Neural cell (in vitro differentiated cells): Measurements from ENCODE around the gene ZNF839.
A peak's percentile ranks its signal among the peaks of the same experiment; 100 is the strongest.

Source experiments
- CTCF ChIP-seq: fragments of 450-650 bp; IDR thresholded peaks from 2 replicates; pipeline ENCODE4 v1.5.1; 2014; ENCODE audit warnings: antibody characterized with exemption, mild to moderate bottlenecking, moderate library complexity; ENCODE audit not compliant: poor library complexity, severe bottlenecking
- EP300 ChIP-seq: fragments of 450-650 bp; conservative IDR thresholded peaks from 2 replicates; pipeline ENCODE4 v1.6.1; 2014; ENCODE audit warnings: antibody characterized with exemption, mild to moderate bottlenecking, moderate library complexity; ENCODE audit not compliant: poor library complexity, severe bottlenecking
- EZH2 ChIP-seq: fragments of 200-600, 300-800 bp; shearing (Covaris generic), sonication (generic); IDR thresholded peaks from 2 replicates; pipeline ENCODE4 v1.6.1; 2014; ENCODE audit warnings: antibody characterized with exemption, low read length, borderline replicate concordance, mild to moderate bottlenecking; ENCODE audit not compliant: insufficient read depth, poor library complexity, severe bottlenecking
- POLR2AphosphoS5 ChIP-seq: IDR thresholded peaks from 2 replicates; pipeline ENCODE4 v1.6.1; 2012
- RAD21 ChIP-seq: fragments of 450-650 bp; conservative IDR thresholded peaks from 2 replicates; pipeline ENCODE4 v1.6.1; 2014; ENCODE audit warnings: antibody characterized with exemption, mild to moderate bottlenecking, moderate library complexity
- REST ChIP-seq: IDR thresholded peaks from 2 replicates; pipeline ENCODE4 v1.6.1; 2012; ENCODE audit warnings: borderline replicate concordance
- SMC3 ChIP-seq: fragments of 450-650 bp; conservative IDR thresholded peaks from 2 replicates; pipeline ENCODE4 v1.6.1; 2014; ENCODE audit warnings: antibody characterized with exemption, mild to moderate bottlenecking, moderate library complexity; ENCODE audit not compliant: poor library complexity
- TAF1 ChIP-seq: IDR thresholded peaks from 2 replicates; pipeline ENCODE4 v1.6.1; 2012; ENCODE audit warnings: low read depth

- no peak for TF ChIP-seq EZH2
- TF ChIP-seq POLR2AphosphoS5, result peak; percentile 66
- no peak for TF ChIP-seq CTCF
- TF ChIP-seq EP300, result peak; percentile 51
- no peak for TF ChIP-seq TAF1
- TF ChIP-seq REST, result peak; percentile 21
- peak; percentile 17 for TF ChIP-seq SMC3
- TF ChIP-seq RAD21, result no peak
These were observed 14.7 kb upstream of the ZNF839 start, which contains the start of gene MOK for GRCh38 chr14:102304611-102305506.
